HepG2 (cell line): ENCODE results near the gene NHERF2. TPM values are rescaled to one million over a fixed set of nuclear protein-coding genes. Genes with fewer than 3 reads are reported as not detected.

ENCODE experiments used
- DZIP1 ChIP-seq: sonication (generic); formaldehyde crosslinking; IDR thresholded peaks from 2 replicates; pipeline ENCODE4 v1.5.0; 2020; ENCODE audit warnings: mild to moderate bottlenecking, missing genetic modification reagents
- MAZ ChIP-seq, 2 experiments: sonication (generic) in 1 of 2; formaldehyde crosslinking in 1 of 2; IDR thresholded peaks; 2 replicates each; pipeline versions ENCODE4 v1.5.0 to v1.6.1; 2012 to 2020; ENCODE audit warnings: low read depth in 2 of 2, mild to moderate bottlenecking in 2 of 2, borderline replicate concordance in 1 of 2, improper control_type of control experiment in 1 of 2, low read length in 1 of 2, missing genetic modification reagents in 1 of 2, moderate library complexity in 1 of 2
- USF2 ChIP-seq, 2 experiments: sonication (generic) in 1 of 2; formaldehyde crosslinking in 1 of 2; IDR thresholded peaks; 2 replicates each; pipeline versions ENCODE4 v1.5.1 to v1.6.1; 2011 to 2020; ENCODE audit warnings: borderline replicate concordance in 1 of 2, low read depth in 1 of 2, low read length in 1 of 2, mild to moderate bottlenecking in 1 of 2, missing genetic modification reagents in 1 of 2, moderate library complexity in 1 of 2
- ZBTB46 ChIP-seq: sonication (generic); formaldehyde crosslinking; IDR thresholded peaks from 2 replicates; pipeline ENCODE4 v1.4.0; 2020; ENCODE audit warnings: mild to moderate bottlenecking, missing genetic modification reagents, borderline replicate concordance
- ZFYVE20 ChIP-seq: sonication (generic); formaldehyde crosslinking; IDR thresholded peaks from 2 replicates; pipeline ENCODE4 v1.8.0; 2023; ENCODE audit warnings: low read depth, mild to moderate bottlenecking, moderate library complexity, missing genetic modification reagents, borderline replicate concordance
- ZNF260 ChIP-seq: sonication (generic); formaldehyde crosslinking; IDR thresholded peaks from 2 replicates; pipeline ENCODE4 v1.4.0; 2020; ENCODE audit warnings: missing genetic modification reagents, low read depth, mild to moderate bottlenecking, borderline replicate concordance
- ZNF550 ChIP-seq: sonication (generic); formaldehyde crosslinking; IDR thresholded peaks from 2 replicates; pipeline ENCODE4 v1.4.0; 2020; ENCODE audit warnings: mild to moderate bottlenecking, missing genetic modification reagents, borderline replicate concordance
- ZNF713 ChIP-seq: sonication (generic); formaldehyde crosslinking; IDR thresholded peaks from 2 replicates; pipeline ENCODE4 v1.4.0; 2020; ENCODE audit warnings: mild to moderate bottlenecking, missing genetic modification reagents
- polyA plus RNA-seq, 8 experiments: library from polyadenylated mRNA; depleted of rRNA in 3 of 8; stranded (reverse) in 7 of 8; unstranded in 1 of 8; fragments of >200 nt; fragmentation: Illumina TruSeq in 4 of 8; extraction: Trizol in 4 of 8; gene quantifications; 2 replicates each; pipeline versions ENCODE4 v1.2.1 to v1.2.3, GENCODE V29; 2011 to 2016; ENCODE audit warnings: low read depth in 4 of 8, missing spikeins in 1 of 8, mixed read lengths in 1 of 8; ENCODE audit not compliant: insufficient read depth in 1 of 8
- total RNA-seq, 5 experiments: library from RNA; depleted of rRNA; stranded (reverse); fragments of >200 nt; fragmentation: Illumina TruSeq; extraction: Trizol; gene quantifications; 2 replicates each; pipeline ENCODE4 v1.2.3, GENCODE V29; 2016; ENCODE audit warnings: low read depth in 1 of 5

Gene NHERF2
- total and polyA plus RNA-seq, 2 of the 13 experiments (the other 11 are each of a cell fraction or from before 2014, with no cell fraction given) = 23.7 to 39.3 TPM

DNA sequence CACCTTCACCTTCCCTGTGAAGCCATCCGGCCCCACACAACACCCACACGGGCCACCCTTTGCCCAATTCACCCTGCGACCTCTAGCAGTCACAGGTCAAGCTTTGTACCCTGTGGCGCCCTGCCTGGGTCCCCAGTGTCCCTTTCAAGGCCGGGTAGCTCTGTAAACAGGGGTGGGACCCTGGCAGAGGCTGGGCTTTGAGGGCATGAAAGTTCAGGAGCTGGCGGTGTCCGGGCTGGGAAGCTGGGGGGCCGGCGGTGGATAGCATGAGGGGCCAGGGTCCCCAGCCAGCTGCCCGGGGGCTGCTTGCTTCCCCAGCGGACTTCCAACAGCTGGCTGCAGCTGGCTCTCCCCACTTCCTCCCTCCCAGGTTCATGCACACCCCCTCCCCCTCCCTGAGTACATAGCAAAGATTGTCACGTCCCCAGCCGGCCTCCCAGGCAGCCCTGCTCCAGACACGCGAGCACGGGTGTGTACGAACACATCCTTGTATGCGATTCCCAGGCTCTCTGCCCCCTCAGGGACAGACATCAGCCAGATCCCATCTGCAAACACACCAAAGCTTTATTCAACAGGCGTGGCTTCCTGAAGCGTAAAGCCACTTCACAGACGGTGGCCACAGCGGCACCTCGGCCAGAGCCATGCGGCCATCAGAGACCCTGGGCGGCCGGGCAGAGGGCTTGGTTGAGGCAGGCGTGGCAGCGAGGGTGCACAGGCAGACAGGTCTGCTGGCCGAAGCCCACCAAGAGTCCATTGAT is 12.8 kb downstream of the NHERF2 start (continued):
- TF ChIP-seq DZIP1 = no peak
- no peak for TF ChIP-seq USF2 (IDR thresholded peaks at IDR 0.05; ENCODE audit: low read depth, low read length)
- TF ChIP-seq USF2 (CRISPR knock-in tag; IDR thresholded peaks at IDR 0.05; ENCODE audit: borderline replicate concordance) = no peak
- peak; percentile 34; the same call in 1 of the 2 replicates for TF ChIP-seq ZNF713 (CRISPR knock-in tag)
- no peak for TF ChIP-seq ZFYVE20 (CRISPR knock-in tag)
- no peak for TF ChIP-seq ZBTB46 (CRISPR knock-in tag)
- no peak for TF ChIP-seq ZNF550 (CRISPR knock-in tag)
- no peak for TF ChIP-seq ZNF260 (CRISPR knock-in tag)
- TF ChIP-seq MAZ (IDR thresholded peaks at IDR 0.05; ENCODE audit: borderline replicate concordance, low read depth, low read length) = no peak
- TF ChIP-seq MAZ (CRISPR knock-in tag; IDR thresholded peaks at IDR 0.05; ENCODE audit: low read depth) = peak; percentile 74
